WERI-Rb-1 (cell line): ENCODE data around the gene XKR3.
"Not testable (repeated sequence)": the region's sequence is repeated elsewhere in the genome, so short reads cannot be mapped to it uniquely, and the experiment has no call there.

Source experiments
- DNase-seq: peaks from one replicate; pipeline ENCODE4 v3.0.0-alpha.2; 2020
- H3K27ac ChIP-seq: fragments of 250-450 bp; sonication (Bioruptor Pico); 2 replicates; pipeline ENCODE4 v1.5.1; 2020; ENCODE audit warnings: mild to moderate bottlenecking, moderate library complexity
- H3K27me3 ChIP-seq: fragments of 250-450 bp; sonication (Bioruptor Pico); 2 replicates; pipeline ENCODE4 v1.5.1; 2021; ENCODE audit warnings: mild to moderate bottlenecking, low read depth, moderate library complexity; ENCODE audit not compliant: insufficient read depth, severe bottlenecking
- H3K36me3 ChIP-seq: fragments of 250-450 bp; sonication (Bioruptor Pico); 2 replicates; pipeline ENCODE4 v1.5.1; 2020; ENCODE audit warnings: mild to moderate bottlenecking, moderate library complexity
- H3K4me3 ChIP-seq: 2 replicates; pipeline ENCODE4 v1.5.1; 2011; ENCODE audit warnings: low read depth, mild to moderate bottlenecking, control low read depth, low read length
- H3K9me3 ChIP-seq: fragments of 250-450 bp; sonication (Bioruptor Pico); 2 replicates; pipeline ENCODE4 v1.5.1; 2021; ENCODE audit warnings: mild to moderate bottlenecking, moderate library complexity; ENCODE audit not compliant: severe bottlenecking
- CTCF ChIP-seq: IDR thresholded peaks from 2 replicates; pipeline ENCODE4 v1.5.1; 2011; ENCODE audit warnings: low read depth, mild to moderate bottlenecking, control low read depth, inconsistent platforms, low read length

XKR3 gene

DNA sequence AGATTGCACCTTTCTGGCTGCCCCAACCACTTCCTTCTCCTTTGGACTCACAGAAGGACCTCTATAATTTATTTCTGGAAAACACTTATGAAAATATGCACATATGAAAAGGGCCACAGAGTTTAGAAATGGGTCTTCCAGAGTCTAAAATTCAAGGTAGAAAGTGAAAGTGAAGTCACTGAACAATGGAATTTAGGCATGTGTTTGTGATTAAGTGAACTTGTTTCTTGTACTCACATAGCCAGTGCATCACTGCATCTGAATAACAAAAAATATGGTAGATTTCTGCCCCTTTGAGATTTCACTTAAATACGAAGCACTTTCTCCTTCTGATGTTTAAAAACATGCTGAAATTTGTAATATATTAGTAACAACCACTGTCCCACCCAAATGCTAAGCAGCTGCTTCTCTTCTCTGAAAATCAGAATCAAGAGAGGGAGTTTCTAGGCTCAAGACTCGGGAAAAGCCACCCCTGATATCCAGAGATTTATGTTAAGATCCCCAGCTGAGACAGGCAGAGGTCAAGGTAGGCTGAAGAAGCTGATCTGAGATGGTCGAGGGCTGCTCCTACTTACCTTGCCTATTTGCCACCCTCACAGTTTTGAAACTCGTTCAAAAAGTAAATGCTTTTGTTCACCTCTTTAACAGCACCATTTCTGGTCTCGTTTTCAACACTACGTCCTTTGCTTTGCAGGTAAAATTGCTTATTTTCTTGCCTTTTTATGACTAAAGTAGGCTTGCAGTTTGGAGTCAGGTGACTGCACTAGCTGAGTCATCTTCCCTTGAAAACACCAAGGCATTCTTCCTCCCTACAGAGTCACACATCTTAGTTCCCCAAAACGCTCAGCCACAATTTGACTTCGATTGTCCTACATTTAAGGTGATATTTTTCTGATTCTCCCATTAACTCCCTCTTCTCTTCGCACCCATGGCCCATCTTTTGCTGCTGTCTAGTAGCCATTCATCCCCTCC is at the start of gene XKR3:
Gene XKR3 (minus strand): TSS at position 696 of the 972 bp plus-strand sequence. CDS start 17,338 bp downstream, outside the sequence.
- no peak for DNase-seq
- Histone ChIP-seq H3K36me3 (no peaks in the 10 kb centered on the region), H3K4me3 (no peak within 1 kb of the TSS), H3K9me3 (no peaks in the 10 kb centered on the region), H3K27me3 (peaks cover 54% of the 10 kb centered on the region), H3K27ac (no peak within 1 kb of the TSS)
- TF ChIP-seq CTCF: no peak

- DNase-seq, H3K27ac ChIP-seq: not testable (repeated sequence)
These were observed 44.4 kb upstream of the XKR3 start for GRCh38 chr22:16869640-16870039.

DNA sequence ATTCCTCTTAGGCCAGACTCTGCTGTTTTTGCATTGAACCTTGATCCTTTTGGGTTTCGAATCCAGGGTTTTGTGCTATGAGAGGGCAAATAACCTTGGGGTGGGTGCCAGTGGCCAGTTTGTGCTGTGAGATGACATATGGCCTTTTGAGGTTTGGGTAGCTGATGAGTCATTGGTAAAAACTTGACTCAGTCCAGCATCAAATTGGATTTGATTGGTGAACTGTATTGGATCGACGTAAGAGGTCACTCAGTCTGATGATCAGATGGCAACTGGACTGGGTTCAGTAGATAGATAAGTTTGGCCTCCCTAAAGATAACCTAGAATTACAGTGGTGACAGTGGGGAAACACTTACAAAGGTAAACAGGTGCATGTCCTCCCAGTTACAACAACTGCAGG is 41.0 kb upstream of the XKR3 start:
- DNase-seq: no peak
- no peak overlapping the region for H3K4me3 ChIP-seq
- H3K27me3 ChIP-seq: peaks cover 3% of the 10 kb centered on the region
- TF ChIP-seq CTCF: no peak
- H3K36me3 ChIP-seq: no peaks in the 10 kb centered on the region
- no peaks in the 10 kb centered on the region for H3K9me3 ChIP-seq
- H3K27ac ChIP-seq: no peak overlapping the region

More at GRCh38 chr22:16869640-16870039, 44.4 kb upstream of the XKR3 start:
- not testable (repeated sequence) for H3K27me3 ChIP-seq, H3K9me3 ChIP-seq, H3K36me3 ChIP-seq, H3K4me3 ChIP-seq

DNA sequence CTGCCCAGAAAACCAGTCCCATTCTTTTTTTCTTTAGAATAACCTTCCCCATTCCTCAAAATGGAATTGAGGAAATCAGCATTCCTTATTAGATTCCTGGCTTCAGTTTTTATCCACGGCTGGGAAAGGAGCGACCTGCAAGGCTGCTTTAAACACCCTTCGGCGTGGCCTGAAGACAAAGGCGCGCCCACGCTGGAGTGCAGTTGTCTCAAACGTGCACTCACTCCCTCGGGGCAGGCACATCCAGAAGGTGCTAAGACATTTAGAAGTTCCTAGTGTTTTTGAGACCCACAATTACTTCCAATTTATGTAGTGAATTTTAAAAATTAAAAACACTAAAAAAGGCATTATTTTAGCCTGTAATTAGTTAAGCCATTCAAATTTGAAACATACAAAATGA is 31.6 kb upstream of the XKR3 start:
- H3K4me3 ChIP-seq, H3K27me3 ChIP-seq, H3K27ac ChIP-seq, H3K9me3 ChIP-seq, DNase-seq, H3K36me3 ChIP-seq: not testable (repeated sequence)

DNA sequence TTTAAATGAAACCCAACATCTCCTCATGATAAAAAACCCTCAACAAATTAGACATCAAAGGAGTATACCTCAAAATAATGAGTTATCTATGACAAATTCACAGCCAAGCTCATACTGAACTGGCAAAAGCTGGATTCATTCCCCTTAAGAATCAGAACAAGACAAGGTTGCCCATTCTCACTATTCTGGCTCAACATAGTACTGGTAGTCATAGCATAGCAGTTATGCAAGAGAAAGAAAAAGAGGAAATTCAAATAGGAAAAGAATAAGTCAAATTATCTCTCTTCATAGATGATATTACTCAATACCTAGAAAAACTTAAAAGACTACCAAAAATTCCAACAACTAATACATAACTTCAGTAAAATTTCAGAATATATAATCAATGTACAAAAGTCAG is 29.4 kb upstream of the XKR3 start:
- Histone ChIP-seq H3K4me3 (no peak overlapping the region), H3K36me3 (no peaks in the 10 kb centered on the region), H3K27me3 (no peaks in the 10 kb centered on the region), H3K27ac (no peak overlapping the region), H3K9me3 (no peaks in the 10 kb centered on the region)
- no peak for TF ChIP-seq CTCF
- no peak for DNase-seq

- DNase-seq, H3K4me3 ChIP-seq, H3K27ac ChIP-seq, H3K36me3 ChIP-seq, H3K9me3 ChIP-seq: not testable (repeated sequence)
- H3K27me3 ChIP-seq: peaks cover 17% of the 10 kb centered on the region
These were observed 26.2 kb upstream of the XKR3 start for GRCh38 chr22:16851268-16851996.

DNA sequence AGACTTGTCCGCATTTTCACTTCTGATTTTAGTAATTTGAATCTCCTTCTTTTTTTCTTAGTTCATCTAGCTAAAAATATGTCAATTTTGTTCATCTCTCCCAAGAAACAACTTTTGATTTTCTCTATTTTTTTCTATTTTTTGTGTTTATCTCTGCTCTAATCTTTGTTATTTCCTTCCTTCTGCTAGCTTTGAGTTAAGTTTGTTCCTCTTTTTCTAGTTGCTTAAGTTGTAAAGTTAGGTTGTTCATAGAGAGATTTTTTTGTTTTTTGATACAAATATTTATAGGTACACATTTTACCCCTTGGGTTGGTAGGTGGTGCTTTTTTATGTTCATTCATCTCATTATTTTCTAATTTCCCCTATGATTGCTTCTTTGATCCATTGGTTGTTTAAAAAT is 22.1 kb upstream of the XKR3 start:
- TF ChIP-seq CTCF: no peak
- DNase-seq: no peak
- no peaks in the 10 kb centered on the region for H3K9me3 ChIP-seq
- peaks cover 30% of the 10 kb centered on the region for H3K27me3 ChIP-seq
- no peak overlapping the region for H3K27ac ChIP-seq
- no peak overlapping the region for H3K4me3 ChIP-seq
- no peaks in the 10 kb centered on the region for H3K36me3 ChIP-seq
